ENCODE data around the gene HMCN2.

The HMCN2 gene

DNA sequence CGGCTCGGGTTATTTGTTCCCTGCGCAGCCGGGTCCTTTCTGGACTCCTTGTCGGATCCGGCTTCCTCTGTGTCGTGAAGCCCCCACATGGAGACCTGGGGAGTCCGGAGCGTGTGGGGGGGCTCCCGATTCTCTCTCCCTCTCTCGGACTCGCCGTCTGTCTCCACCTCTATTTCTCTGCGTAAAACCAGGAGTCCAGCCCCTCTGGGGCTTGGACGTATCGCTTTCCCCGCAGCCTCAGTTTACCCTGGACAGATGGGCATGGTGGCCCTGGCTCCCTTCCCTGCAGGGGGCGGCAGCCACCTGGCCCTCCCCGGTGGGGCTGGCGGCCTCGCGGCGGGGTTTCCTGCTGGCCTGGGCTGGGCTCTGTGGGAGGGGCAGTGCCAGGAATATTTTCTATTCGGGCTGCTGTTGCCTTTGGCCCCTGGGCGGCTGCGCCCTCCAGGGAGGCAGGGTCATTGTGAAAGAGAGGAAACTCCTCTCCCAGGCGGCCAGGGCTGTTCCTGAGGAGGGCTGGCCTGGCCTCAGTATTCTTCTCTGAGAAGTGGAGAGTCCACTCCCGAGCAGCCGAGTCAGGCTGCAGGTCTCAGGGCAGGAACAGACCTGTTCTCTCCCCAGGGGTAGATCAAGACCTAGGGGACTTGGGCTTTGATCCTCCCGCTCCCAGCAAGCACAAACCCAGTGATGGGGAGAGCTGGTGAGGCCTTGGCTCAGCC, 179.9 kb downstream of the HMCN2 start:
- Mint-ChIP-seq H3K27me3 (peaks cover 16% of the 10 kb centered on the region), H3K4me1 (ENCODE audit: low read depth) (peaks cover 2% of the 10 kb centered on the region), H3K36me3 (peaks cover 2% of the 10 kb centered on the region), H3K9me3 (ENCODE audit: low read depth) (peaks cover 8% of the 10 kb centered on the region), H3K27ac (no peak overlapping the region), H3K4me3 (peak overlapping the region; percentile 74)

- no peak overlapping the region for H3K27ac Mint-ChIP-seq
- H3K4me3 Mint-ChIP-seq: peak overlapping the region; percentile 74
- peaks cover 1% of the 10 kb centered on the region for H3K36me3 Mint-ChIP-seq
- H3K27me3 Mint-ChIP-seq: peaks cover 16% of the 10 kb centered on the region
- H3K9me3 Mint-ChIP-seq (ENCODE audit: low read depth): peaks cover 6% of the 10 kb centered on the region
- peaks cover 2% of the 10 kb centered on the region for H3K4me1 Mint-ChIP-seq (ENCODE audit: low read depth)
Measured at GRCh38 chr9:130446101-130446861, 180.7 kb downstream of the HMCN2 start.

DNA sequence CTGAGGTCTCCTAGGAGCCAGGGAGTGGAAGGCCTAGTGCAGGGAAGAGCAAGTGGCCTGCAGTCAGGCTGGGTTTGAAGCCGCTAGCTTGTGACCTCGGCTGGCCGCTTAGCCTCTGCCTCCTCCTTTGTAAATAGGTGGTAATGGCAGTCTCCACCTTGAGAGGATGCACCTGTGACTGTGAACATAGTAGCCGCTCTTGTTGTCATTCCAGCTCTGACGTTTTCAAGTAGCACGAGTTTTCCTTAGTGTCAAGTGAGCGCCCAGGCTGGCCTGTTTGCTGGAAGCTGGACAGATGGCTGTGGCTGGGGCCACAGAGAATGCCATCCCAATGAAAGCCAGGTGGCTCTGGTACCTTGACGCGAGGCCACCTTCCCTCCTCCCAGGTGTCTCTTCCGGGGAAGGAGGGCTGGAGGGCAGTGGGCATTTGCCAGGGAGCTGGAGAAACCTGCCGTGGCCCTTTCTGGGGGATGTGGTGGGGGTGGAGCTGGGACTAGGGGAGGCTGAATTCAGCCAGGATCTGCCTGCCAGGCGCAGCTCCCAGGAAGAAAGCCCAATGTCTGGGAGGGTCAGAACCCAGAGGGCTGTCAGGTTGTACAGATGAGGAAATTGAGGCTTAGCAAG, 181.7 kb downstream of the HMCN2 start:
- peaks cover 2% of the 10 kb centered on the region for H3K4me1 Mint-ChIP-seq (ENCODE audit: low read depth)
- peaks cover 14% of the 10 kb centered on the region for H3K27me3 Mint-ChIP-seq
- no peak overlapping the region for H3K27ac Mint-ChIP-seq
- H3K4me3 Mint-ChIP-seq: no peak overlapping the region
- no peaks in the 10 kb centered on the region for H3K36me3 Mint-ChIP-seq
- no peaks in the 10 kb centered on the region for H3K9me3 Mint-ChIP-seq (ENCODE audit: low read depth)

DNA sequence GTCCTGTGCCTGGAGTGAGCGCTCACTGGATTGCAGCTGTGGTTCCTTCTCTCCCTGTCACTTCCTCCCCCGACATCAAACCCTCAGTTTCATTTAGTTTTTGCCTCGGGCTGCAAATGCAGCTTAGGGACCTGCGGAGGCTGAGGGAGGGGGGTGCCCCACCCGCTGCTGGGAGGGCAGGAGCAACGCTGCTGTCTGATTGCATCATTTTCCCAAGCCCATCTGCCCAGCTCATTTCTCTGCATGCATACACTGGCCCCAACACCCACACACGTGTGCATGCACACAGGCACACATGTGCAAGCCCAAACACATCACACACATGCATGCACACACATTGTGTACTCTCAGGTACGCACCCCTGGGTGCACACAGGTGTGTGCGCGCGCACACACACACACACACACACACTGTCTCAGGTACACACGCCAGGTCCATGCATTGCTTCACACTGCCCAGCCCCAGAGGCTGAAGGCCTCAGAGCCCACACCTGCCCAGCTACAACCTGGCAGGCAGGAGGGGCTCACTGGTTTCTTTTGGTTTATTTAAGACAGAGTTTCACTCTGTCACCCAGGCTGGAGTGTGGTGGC, 182.6 kb downstream of the HMCN2 start:
- H3K4me3 Mint-ChIP-seq: no peak overlapping the region
- no peaks in the 10 kb centered on the region for H3K9me3 Mint-ChIP-seq (ENCODE audit: low read depth)
- H3K27me3 Mint-ChIP-seq: peaks cover 16% of the 10 kb centered on the region
- no peak overlapping the region for H3K27ac Mint-ChIP-seq
- no peaks in the 10 kb centered on the region for H3K36me3 Mint-ChIP-seq
- peaks cover 2% of the 10 kb centered on the region for H3K4me1 Mint-ChIP-seq (ENCODE audit: low read depth)

DNA sequence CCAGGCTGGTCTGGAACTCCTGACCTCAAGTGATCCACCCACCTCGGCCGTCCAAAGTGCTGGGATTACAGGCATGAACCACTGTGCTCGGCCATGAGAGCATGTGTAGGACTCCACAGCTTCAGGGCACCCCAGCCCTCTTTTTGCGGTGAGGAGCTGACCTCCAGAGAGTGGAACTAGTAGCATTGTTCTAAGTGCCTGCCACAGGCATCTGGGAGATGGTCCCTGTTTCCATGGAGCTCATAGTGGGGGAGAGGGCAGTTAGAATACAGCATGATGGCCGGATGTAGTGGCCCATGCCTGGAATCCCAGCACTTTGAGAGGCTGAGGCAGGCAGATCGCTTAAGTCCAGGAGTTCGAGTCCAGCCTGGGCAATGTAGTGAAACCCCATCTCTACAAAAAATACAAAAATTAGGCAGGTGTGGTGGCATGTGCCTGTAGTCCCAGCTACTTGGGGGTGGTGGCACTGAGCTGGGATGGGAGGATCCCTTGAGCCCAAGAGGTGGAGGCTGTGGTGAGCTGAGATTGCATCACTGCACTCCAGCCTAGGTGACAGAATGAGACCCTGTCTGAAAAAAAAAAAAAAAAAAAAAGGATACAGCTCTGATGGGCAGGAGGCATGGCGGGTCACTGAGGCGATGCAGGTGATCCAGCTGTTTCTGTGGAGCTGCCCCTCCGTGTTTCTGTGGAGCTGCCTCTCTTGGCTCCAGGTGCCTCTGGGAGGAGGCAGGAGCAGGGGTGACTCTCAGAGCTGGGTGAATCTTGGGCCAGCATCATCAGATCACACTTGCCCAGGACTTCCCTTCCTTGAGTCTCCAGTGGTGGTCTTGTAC, 183.4 kb downstream of the HMCN2 start:
- Mint-ChIP-seq H3K27me3 (peaks cover 11% of the 10 kb centered on the region), H3K27ac (no peak overlapping the region)

GRCh38 chr9:130450344-130451003, 184.9 kb downstream of the HMCN2 start:
- peaks cover 2% of the 10 kb centered on the region for H3K4me1 Mint-ChIP-seq (ENCODE audit: low read depth)
- no peaks in the 10 kb centered on the region for H3K9me3 Mint-ChIP-seq (ENCODE audit: low read depth)
- no peak overlapping the region for H3K27ac Mint-ChIP-seq
- H3K36me3 Mint-ChIP-seq: no peaks in the 10 kb centered on the region
- H3K27me3 Mint-ChIP-seq: peaks cover 11% of the 10 kb centered on the region
- H3K4me3 Mint-ChIP-seq: no peak overlapping the region

More for the DNA sequence above, 183.4 kb downstream of the HMCN2 start:
- Mint-ChIP-seq H3K9me3 (ENCODE audit: low read depth) (no peaks in the 10 kb centered on the region), H3K4me1 (ENCODE audit: low read depth) (peaks cover 2% of the 10 kb centered on the region), H3K4me3 (no peak overlapping the region), H3K36me3 (no peaks in the 10 kb centered on the region)

DNA sequence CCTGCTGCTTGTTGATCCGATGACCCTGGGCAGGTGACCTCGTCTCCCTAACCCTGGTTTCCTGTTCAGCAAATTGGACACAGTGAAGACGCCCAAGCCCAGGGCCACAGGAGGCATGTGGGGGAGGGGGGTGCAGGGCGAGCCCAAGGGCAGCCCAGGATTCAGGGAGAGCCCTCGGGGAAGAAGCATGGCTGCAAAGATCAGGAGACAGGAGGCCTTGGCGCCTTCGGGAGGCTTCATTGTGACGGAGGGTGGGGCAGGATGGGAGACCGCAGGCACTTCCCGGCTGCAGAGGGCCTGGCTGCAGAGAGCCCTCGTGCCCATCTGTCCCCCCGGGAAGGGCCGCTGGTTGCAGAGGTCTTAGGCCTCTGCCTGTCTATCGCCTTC, 185.4 kb downstream of the HMCN2 start:
- no peaks in the 10 kb centered on the region for H3K9me3 Mint-ChIP-seq (ENCODE audit: low read depth)
- H3K4me1 Mint-ChIP-seq (ENCODE audit: low read depth): no peaks in the 10 kb centered on the region
- no peaks in the 10 kb centered on the region for H3K36me3 Mint-ChIP-seq
- no peak overlapping the region for H3K4me3 Mint-ChIP-seq
- peaks cover 9% of the 10 kb centered on the region for H3K27me3 Mint-ChIP-seq
- no peak overlapping the region for H3K27ac Mint-ChIP-seq

DNA sequence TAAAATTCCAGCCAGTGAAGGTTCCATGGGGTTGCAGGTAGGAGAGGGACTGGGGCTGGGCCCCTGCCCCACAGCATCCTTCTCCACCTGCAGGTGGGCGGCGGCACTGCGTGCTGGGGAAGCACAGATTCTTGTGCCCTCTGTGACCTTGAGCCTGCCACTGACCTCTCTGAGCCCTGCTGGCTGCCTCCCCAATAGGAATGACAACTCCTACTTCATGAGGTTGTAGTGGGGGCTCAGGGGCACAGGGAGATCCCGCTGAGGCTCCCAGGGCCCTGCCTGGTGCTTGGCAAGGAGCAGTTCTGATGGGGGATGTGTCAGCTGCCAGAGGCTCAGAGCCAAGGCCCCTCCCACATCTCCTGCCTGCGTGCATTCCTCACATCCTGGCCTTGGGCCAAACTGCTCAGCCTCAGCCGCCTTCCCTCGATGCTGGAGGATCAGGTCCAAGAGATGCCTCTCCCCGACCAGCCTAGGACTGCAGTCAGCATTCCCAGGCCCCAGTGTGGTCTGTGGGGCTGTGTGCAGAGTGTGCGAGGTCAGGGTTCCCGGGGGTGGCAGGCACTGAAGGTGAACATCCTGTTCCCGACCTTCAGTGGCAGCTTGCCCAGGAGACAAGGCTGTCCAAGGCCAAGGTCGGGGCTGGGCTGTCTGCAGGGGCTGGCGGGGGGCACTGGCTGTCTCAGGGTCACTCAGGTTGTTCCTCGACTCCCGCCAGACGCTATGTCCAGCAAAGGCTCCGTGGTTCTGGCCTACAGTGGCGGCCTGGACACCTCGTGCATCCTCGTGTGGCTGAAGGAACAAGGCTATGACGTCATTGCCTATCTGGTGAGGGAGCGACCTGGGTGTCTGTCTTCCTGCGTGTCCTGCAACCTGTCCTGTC, 186.2 kb downstream of the HMCN2 start:
- no peaks in the 10 kb centered on the region for H3K36me3 Mint-ChIP-seq
- no peak overlapping the region for H3K27ac Mint-ChIP-seq
- no peak overlapping the region for H3K4me3 Mint-ChIP-seq
- H3K9me3 Mint-ChIP-seq (ENCODE audit: low read depth): no peaks in the 10 kb centered on the region
- H3K4me1 Mint-ChIP-seq (ENCODE audit: low read depth): no peaks in the 10 kb centered on the region
- H3K27me3 Mint-ChIP-seq: peaks cover 8% of the 10 kb centered on the region

- Mint-ChIP-seq H3K36me3 (no peaks in the 10 kb centered on the region), H3K4me1 (ENCODE audit: low read depth) (no peaks in the 10 kb centered on the region), H3K4me3 (no peak overlapping the region), H3K27ac (no peak overlapping the region), H3K27me3 (peaks cover 6% of the 10 kb centered on the region), H3K9me3 (ENCODE audit: low read depth) (no peaks in the 10 kb centered on the region)
Measured at GRCh38 chr9:130452835-130453234, 187.3 kb downstream of the HMCN2 start.

GRCh38 chr9:130453487-130453886, 187.9 kb downstream of the HMCN2 start:
- peaks cover 2% of the 10 kb centered on the region for H3K27me3 Mint-ChIP-seq
- H3K4me1 Mint-ChIP-seq (ENCODE audit: low read depth): no peaks in the 10 kb centered on the region
- no peak overlapping the region for H3K27ac Mint-ChIP-seq
- no peaks in the 10 kb centered on the region for H3K36me3 Mint-ChIP-seq
- no peaks in the 10 kb centered on the region for H3K9me3 Mint-ChIP-seq (ENCODE audit: low read depth)
- H3K4me3 Mint-ChIP-seq: no peak overlapping the region

- no peaks in the 10 kb centered on the region for H3K36me3 Mint-ChIP-seq
- peaks cover 2% of the 10 kb centered on the region for H3K27me3 Mint-ChIP-seq
- H3K4me1 Mint-ChIP-seq (ENCODE audit: low read depth): no peaks in the 10 kb centered on the region
- H3K9me3 Mint-ChIP-seq (ENCODE audit: low read depth): no peaks in the 10 kb centered on the region
- no peak overlapping the region for H3K4me3 Mint-ChIP-seq
- H3K27ac Mint-ChIP-seq: no peak overlapping the region
Measured at GRCh38 chr9:130454096-130454811, 188.7 kb downstream of the HMCN2 start.

GRCh38 chr9:130454812-130455325, 189.3 kb downstream of the HMCN2 start:
- Mint-ChIP-seq H3K4me3 (no peak overlapping the region), H3K4me1 (ENCODE audit: low read depth) (no peaks in the 10 kb centered on the region), H3K36me3 (no peaks in the 10 kb centered on the region), H3K27me3 (peaks cover 2% of the 10 kb centered on the region), H3K27ac (no peak overlapping the region), H3K9me3 (ENCODE audit: low read depth) (no peaks in the 10 kb centered on the region)

All from activated naive CD8-positive, alpha-beta T cell (primary cell).